Left renal cortex interstitium (tissue), 4 donors: ENCODE data around the gene CCDC57. TPM values are rescaled to one million over a fixed set of nuclear protein-coding genes. Genes with fewer than 3 reads are reported as not detected.
"Not testable (repeated sequence)": the region's sequence is repeated elsewhere in the genome, so short reads cannot be mapped to it uniquely, and the experiment has no call there.

Experiments
- DNase-seq, 4 donors: peaks; one replicate each; pipeline ENCODE4 v3.0.0-alpha.2; 2013; ENCODE audit warnings: low read depth in 4 of 4, low spot score in 2 of 4, missing footprints in 1 of 4
- polyA plus RNA-seq, 4 donors: library from polyadenylated mRNA; unstranded; fragments of 120-200 nt; gene quantifications; one replicate each; pipeline ENCODE4 v1.2.1, GENCODE V29; 2013; ENCODE audit not compliant: insufficient read length in 4 of 4

Gene CCDC57
- polyA plus RNA-seq, 4 donors: 29.8 to 93.3 (median 62.1) TPM

GRCh38 chr17:82186221-82186620, 26.4 kb downstream of the CCDC57 start:
- DNase-seq: no peak

DNA sequence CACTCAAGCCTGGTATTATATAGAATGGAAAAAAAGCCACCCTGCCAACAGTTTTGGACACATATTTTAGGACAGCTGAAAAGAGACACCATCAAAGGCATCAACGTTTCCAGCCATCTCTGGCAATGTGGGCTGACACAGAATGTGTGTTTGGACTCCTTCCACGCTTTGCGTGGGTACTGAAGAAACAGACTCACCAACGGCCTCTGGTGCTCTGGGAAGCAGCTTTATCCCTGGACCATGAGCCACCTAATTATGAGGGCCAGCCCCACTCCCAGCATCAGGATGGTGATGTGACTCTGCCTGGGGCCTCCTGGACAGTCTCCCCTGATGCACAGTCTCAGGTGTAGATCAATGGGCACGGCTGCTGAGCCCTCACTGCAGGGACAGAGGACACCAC, 27.9 kb downstream of the CCDC57 start:
- no peak for DNase-seq

- no peak for DNase-seq
Measured at GRCh38 chr17:82180776-82181528, 31.7 kb downstream of the CCDC57 start.

DNA sequence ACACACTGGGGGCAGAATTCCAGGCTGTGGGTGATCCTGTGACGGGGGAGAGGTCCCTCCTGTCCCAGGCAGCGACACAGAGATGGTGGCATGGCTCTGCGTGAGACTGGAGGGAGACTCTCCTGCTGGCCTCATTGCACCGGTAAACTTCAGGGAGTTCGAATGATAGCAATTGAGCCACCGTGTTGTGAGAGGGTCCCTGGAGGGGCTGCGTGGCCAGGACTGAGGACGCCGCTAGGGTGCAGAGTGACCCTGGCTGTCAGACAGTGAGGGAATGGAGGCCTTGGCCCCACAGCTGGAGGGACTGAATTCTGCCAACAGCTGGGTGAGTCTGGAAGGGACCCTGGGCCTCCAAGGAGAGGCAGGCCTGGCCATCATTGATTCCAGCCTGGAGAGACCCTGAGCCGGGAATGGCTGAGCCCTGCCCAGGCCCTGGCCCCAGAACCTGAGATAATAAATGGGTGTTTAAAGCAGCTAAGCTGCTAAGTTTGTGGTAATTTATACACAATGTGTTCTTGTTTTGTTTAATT, 32.6 kb downstream of the CCDC57 start:
- DNase-seq: no peak

GRCh38 chr17:82179412-82179811, 33.2 kb downstream of the CCDC57 start:
- DNase-seq: no peak

DNA sequence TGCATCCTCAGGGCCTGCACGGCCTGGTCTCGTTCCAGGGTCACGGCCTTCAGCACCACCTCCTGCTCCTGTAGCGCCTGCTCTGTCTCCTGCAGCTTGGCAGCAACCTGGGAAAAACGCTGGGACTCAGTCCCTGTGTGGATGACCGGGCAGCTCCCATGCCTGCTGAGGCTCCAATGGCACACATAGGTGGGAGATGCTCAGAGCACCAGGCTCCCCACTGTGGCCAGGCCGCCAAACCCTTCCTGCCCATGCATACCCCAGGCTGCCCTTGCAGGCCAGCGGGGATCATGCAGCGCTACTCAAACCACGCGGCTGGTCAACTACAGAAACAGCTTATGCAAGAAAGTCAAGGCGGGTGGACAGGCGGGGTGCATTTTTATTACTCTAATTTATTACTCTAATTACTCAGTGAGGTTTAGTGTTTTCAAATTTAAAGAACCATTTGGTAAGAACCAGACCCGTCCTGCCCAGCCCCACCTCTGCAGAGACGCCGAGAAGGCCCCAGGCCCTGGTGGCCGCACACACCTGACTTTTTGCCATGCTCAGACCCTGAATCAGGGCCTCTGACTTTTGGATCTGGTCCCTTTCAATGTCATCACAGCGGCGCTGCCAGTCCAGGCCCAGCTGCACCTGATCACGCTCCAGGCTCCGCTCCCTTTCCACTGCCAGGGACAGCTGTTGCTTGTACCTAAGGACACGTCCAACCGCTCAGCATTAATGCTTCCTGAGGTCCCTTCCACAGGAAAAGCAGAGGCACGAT, 34.0 kb downstream of the CCDC57 start:
- DNase-seq: peak in 2 of 4 donors; percentile 21 to 33

- no peak for DNase-seq
Measured at GRCh38 chr17:82177761-82178498, 34.7 kb downstream of the CCDC57 start.

GRCh38 chr17:82177276-82177675, 35.4 kb downstream of the CCDC57 start:
- no peak for DNase-seq

GRCh38 chr17:82175951-82176350, 36.7 kb downstream of the CCDC57 start:
- DNase-seq: no peak

DNA sequence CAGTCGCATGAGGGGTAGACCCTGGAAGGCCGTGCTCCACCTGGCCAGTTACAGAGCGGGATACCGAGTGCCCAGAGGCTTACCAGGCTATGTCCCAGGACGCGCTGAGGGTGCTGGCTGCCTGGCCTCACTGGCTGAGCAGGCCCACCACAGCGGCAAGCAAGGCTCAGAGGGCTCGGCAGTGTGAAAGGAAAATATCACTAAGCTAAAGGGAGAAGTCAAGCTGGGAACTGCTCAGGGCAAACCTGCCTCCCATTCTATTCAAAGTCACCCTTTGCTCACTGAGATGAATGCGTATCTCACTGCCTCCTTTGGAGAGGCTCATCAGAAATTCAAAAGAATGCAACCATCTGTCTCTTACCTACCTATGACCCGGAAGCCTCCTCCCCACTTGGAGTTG, 37.4 kb downstream of the CCDC57 start:
- DNase-seq: no peak

DNA sequence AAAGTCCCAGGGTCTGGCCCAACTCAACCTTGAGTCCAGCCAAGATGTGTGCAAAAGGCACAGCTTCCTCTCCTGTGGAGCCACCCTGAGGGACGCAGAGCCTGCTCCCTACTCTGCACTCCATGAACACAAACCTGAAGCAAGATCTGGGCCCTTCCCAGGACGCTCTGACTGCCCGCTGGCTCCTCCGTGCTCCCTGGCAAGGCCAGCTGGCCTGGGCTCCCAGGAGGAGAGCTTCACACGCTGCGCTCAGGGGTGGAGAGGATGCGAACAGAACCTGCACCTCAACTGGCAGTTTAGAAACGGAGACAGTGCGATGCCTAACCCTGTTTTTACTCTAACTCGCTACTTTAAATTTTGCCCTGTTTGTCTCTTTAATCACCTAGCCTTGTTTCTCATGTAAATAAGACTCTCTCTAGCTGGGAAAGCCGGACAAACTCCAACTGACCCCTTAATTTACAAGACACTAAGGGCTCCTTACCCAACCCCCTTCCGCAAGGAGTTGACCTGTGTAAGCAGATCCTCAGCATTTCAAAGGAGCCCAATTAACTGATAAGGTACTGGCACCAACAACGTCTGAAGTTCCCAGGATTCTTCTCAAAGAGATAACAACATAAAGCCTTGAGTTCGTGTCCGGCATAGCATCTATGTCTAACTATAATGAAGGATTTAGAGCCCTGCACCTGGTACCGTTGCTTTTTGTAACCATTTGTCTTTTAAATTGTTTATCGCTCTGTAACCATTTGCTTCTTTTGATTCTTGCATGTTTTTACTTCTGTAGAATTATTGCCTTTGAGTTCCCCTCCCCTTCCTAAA, 38.4 kb downstream of the CCDC57 start:
- not testable (repeated sequence) for DNase-seq

DNA sequence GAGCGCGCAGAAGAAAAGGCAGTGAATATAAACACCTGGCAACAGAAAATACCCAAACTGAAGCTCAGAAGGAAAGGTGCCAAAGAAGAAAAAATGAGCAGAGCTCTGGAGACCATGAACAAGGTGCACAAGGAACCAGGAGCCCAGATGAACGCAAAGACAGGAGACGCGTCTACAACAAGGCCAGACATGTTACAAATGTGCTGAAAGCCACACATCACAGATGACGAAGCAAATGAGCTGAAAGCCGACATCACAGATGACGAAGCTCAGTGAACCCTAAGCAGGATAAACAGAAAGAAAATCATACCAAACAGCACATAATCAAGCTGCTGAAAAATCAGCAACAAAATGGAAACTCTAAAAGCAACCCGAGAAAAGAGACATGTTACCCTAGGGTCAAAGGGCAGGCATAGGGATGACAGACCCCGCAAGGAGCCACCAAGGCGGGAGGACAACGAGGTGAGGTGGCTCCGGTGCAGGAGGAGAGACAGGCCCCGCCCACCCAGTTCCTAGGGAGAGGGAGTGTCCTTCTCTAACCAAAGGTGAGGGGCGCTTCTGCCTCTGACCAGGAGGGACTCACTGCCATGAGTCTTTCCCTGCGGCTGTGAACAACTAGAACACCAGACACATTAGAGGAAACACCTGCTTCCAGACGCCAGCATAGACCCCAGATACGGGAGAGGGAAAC, 39.1 kb downstream of the CCDC57 start:
- no peak for DNase-seq

- no peak for DNase-seq
Measured at GRCh38 chr17:82172486-82173160, 40.0 kb downstream of the CCDC57 start.

DNA sequence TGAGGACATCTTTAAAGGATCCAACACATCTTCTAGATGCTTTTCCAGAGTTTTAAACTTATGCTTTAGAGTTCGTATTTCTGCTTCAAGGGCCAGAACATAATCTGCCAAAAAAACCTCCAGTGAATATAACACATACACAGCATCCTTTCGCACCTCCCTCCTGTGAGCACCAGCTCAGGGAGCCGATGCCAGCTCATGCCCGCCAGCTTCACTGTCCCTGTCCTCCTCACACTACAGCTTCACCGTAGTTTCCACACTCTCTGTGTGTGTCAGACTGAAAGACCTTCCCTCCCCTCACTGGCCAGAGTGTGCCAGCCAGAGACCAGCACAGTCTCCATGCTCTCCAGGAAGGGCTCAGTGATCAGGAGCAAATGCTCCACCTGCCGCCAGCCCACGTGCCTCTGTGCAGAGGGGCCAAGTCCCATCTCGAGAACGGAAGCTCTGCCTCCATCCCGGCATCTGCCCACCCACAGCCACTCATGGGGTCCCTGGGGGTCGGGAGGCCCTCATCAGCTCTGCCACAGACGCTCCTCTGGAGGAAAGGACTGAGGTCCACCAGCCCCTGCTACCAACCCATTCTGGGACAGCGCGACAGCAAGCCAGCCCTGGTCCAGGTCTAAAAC, 40.8 kb downstream of the CCDC57 start:
- no peak for DNase-seq

DNA sequence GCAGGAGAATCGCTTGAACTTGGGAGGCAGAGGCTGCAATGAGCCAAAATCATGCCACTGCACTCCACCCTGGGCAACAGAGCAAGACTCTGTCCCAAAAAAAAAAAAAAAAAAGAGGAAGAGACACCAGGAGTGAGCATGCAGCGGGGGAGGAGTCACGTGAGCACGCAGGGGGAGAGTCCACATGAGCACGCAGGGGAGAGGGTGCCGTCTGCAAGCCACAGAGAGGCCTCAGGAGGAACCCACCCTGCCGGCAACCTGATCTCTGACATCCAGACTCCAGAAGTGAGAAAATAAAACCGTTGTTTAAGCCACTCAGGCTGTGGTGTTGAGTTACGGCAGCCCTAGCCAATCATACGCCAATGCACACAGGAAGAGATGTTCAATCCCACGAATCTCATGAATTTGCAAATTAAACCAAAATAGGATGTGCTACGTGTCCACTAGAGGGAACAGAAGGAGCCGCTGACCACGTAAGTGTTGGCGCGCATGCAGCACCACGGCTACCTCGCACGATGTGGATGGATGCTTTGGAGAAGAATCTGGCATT, 42.2 kb downstream of the CCDC57 start:
- DNase-seq: no peak

DNA sequence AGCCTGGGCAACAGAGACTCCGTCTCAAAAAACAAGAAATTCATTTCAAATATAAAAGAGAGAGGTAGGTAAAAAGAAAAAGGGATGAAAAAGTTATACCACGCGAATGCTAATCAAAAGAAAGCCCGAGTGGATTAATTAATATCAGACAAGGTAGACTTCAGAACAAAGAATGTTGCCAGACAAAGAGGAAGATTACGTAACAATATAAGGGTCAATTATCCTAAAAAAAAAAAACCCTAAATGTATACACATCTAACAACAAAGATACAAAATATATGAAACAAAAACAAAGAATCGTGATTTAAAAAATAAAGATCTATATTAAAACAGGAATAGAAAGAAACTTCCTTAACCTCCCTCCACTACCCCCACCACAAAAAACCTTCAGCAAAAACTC, 44.1 kb downstream of the CCDC57 start:
- no peak for DNase-seq

- DNase-seq: no peak
Measured at GRCh38 chr17:82167028-82167427, 45.6 kb downstream of the CCDC57 start.

- DNase-seq: no peak
Measured at GRCh38 chr17:82164853-82165252, 47.8 kb downstream of the CCDC57 start.
